ENCODE results near the gene SHANK3. TPM values are rescaled to one million over a fixed set of nuclear protein-coding genes. Genes with fewer than 3 reads are reported as not detected.

The SHANK3 gene
- total and polyA plus RNA-seq, 2 of the 8 experiments (the other 6 are each of a cell fraction or from before 2014, with no cell fraction given), result 1.5 to 6.0 TPM

DNA sequence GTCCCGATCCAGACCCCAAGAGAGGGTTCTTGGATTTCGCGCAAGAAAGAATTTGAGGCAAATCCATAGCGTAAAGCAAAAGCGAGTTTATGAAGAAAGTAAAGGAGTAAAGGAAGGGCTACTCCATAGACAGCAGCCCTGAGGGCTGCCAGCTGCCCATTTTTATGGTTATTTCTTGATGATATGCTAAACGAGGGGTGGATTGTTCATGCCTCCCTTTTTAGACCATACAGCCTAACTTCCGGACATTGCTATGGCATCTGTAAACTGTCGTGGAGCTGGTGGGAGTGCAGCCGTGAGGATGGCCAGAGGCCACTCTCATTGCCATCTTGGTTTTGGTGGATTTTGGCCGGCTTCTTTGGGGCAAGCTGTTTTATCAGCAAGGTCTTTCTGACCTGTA is 19.4 kb upstream of the SHANK3 start (continued):
- TF ChIP-seq, protein P1, sequence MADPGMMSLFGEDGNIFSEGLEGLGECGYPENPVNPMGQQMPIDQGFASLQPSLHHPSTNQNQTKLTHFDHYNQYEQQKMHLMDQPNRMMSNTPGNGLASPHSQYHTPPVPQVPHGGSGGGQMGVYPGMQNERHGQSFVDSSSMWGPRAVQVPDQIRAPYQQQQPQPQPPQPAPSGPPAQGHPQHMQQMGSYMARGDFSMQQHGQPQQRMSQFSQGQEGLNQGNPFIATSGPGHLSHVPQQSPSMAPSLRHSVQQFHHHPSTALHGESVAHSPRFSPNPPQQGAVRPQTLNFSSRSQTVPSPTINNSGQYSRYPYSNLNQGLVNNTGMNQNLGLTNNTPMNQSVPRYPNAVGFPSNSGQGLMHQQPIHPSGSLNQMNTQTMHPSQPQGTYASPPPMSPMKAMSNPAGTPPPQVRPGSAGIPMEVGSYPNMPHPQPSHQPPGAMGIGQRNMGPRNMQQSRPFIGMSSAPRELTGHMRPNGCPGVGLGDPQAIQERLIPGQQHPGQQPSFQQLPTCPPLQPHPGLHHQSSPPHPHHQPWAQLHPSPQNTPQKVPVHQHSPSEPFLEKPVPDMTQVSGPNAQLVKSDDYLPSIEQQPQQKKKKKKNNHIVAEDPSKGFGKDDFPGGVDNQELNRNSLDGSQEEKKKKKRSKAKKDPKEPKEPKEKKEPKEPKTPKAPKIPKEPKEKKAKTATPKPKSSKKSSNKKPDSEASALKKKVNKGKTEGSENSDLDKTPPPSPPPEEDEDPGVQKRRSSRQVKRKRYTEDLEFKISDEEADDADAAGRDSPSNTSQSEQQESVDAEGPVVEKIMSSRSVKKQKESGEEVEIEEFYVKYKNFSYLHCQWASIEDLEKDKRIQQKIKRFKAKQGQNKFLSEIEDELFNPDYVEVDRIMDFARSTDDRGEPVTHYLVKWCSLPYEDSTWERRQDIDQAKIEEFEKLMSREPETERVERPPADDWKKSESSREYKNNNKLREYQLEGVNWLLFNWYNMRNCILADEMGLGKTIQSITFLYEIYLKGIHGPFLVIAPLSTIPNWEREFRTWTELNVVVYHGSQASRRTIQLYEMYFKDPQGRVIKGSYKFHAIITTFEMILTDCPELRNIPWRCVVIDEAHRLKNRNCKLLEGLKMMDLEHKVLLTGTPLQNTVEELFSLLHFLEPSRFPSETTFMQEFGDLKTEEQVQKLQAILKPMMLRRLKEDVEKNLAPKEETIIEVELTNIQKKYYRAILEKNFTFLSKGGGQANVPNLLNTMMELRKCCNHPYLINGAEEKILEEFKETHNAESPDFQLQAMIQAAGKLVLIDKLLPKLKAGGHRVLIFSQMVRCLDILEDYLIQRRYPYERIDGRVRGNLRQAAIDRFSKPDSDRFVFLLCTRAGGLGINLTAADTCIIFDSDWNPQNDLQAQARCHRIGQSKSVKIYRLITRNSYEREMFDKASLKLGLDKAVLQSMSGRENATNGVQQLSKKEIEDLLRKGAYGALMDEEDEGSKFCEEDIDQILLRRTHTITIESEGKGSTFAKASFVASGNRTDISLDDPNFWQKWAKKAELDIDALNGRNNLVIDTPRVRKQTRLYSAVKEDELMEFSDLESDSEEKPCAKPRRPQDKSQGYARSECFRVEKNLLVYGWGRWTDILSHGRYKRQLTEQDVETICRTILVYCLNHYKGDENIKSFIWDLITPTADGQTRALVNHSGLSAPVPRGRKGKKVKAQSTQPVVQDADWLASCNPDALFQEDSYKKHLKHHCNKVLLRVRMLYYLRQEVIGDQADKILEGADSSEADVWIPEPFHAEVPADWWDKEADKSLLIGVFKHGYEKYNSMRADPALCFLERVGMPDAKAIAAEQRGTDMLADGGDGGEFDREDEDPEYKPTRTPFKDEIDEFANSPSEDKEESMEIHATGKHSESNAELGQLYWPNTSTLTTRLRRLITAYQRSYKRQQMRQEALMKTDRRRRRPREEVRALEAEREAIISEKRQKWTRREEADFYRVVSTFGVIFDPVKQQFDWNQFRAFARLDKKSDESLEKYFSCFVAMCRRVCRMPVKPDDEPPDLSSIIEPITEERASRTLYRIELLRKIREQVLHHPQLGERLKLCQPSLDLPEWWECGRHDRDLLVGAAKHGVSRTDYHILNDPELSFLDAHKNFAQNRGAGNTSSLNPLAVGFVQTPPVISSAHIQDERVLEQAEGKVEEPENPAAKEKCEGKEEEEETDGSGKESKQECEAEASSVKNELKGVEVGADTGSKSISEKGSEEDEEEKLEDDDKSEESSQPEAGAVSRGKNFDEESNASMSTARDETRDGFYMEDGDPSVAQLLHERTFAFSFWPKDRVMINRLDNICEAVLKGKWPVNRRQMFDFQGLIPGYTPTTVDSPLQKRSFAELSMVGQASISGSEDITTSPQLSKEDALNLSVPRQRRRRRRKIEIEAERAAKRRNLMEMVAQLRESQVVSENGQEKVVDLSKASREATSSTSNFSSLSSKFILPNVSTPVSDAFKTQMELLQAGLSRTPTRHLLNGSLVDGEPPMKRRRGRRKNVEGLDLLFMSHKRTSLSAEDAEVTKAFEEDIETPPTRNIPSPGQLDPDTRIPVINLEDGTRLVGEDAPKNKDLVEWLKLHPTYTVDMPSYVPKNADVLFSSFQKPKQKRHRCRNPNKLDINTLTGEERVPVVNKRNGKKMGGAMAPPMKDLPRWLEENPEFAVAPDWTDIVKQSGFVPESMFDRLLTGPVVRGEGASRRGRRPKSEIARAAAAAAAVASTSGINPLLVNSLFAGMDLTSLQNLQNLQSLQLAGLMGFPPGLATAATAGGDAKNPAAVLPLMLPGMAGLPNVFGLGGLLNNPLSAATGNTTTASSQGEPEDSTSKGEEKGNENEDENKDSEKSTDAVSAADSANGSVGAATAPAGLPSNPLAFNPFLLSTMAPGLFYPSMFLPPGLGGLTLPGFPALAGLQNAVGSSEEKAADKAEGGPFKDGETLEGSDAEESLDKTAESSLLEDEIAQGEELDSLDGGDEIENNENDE (IDR thresholded peaks at IDR 0.05; ENCODE audit: insufficient replicate concordance, low read length), result no peak
